HFF-Myc (cell line): ENCODE measurements around the gene JTB.

Source experiments
- DNase-seq: peaks from one replicate; pipeline ENCODE4 v3.0.0-alpha.2; 2011; ENCODE audit warnings: low read depth; ENCODE audit errors: extremely low read depth
- H3K4me3 ChIP-seq: replicated peaks from 2 replicates; pipeline ENCODE4 v1.5.1; 2011; ENCODE audit warnings: low read depth, mild to moderate bottlenecking, control low read depth, low read length
- CTCF ChIP-seq: IDR thresholded peaks from 2 replicates; pipeline ENCODE4 v1.5.1; 2012; ENCODE audit warnings: mild to moderate bottlenecking, low read depth, low read length, control low read depth; ENCODE audit errors: missing control alignments

The JTB gene

GRCh38 chr1:153968000-153968363 lies 9.5 kb downstream of the JTB start:
- TF ChIP-seq CTCF, result no peak
- peak overlapping the region; percentile 68 for H3K4me3 ChIP-seq
- no peak for DNase-seq

- TF ChIP-seq CTCF, result peak; percentile 34
- peak within 1 kb of the TSS; percentile 68 for H3K4me3 ChIP-seq
- DNase-seq, result peak; percentile 95
Measured at GRCh38 chr1:153967107-153967999, 10.1 kb downstream of the JTB start, which contains the start of gene CREB3L4. Gene CREB3L4 (plus strand): TSS chr1:153967902. CDS start chr1:153968526, 624 bp downstream.

GRCh38 chr1:153963850-153964331 lies 13.6 kb downstream of the JTB start:
- H3K4me3 ChIP-seq, result peak overlapping the region; percentile 83
- no peak for TF ChIP-seq CTCF
- no peak for DNase-seq

- peak within 1 kb of the TSS; percentile 83 for H3K4me3 ChIP-seq
- TF ChIP-seq CTCF, result no peak
- peak; percentile 89 for DNase-seq
Measured at GRCh38 chr1:153963030-153963849, 14.2 kb downstream of the JTB start, which contains the start of gene SLC39A1. Gene SLC39A1 (minus strand): TSS chr1:153963537. CDS start chr1:153962715, 822 bp downstream.

- TF ChIP-seq CTCF, result no peak
- DNase-seq, result no peak
- H3K4me3 ChIP-seq, result peak overlapping the region; percentile 83
Measured at GRCh38 chr1:153962088-153963029, 15.1 kb downstream of the JTB start.

GRCh38 chr1:153961421-153961820 lies 16.1 kb downstream of the JTB start:
- H3K4me3 ChIP-seq, result peak overlapping the region; percentile 83
- TF ChIP-seq CTCF, result no peak
- no peak for DNase-seq
